ENCODE measurements around the gene MRPL52. TPM values are rescaled to one million over a fixed set of nuclear protein-coding genes. Genes with fewer than 3 reads are reported as not detected.

The MRPL52 gene
- total and polyA plus RNA-seq, 10 of the 15 experiments (the other 5 are each of a cell fraction or from before 2014, with no cell fraction given): 51.7 to 541 (median 142) TPM

DNA sequence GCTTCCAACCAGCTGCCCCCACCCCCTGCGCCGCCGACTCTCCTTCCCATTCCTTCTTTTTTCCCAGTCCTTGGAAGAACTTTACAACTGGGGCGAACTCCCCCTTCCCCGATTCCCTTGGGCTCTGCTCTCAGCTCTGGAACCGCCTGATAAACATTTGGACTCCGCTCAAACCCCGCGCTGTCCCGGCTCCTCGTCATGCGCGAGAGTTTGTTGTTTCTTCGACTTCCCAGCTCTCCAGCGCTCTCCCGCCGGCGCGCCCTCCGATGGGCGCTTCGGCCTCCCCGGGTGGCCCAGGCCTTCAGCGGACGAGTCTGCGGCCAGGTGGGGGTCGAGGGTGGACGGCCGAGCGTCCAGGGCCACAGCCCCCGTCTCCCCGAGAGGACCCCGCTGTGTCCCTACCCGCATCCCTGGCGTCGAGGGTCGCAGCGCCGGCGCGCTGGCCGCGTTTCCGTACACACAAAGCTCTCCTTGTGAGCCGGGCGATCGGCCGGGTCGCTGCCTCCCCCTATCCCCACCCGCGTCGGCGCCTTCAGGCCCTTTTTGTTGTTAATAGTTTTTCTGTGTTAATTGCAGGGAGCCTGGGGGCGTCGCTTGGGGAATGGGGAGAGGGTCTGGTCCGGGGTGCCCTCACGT lies 7.5 kb downstream of the MRPL52 start:
- no peak overlapping the region for H3K9ac ChIP-seq (ENCODE audit: control insufficient read depth, insufficient read depth, low read length)
- in situ Hi-C loops (cut with MboI): no loop called here
- H4K20me1 ChIP-seq (ENCODE audit: control insufficient read depth, insufficient read depth): no peaks in the 10 kb centered on the region
- peak overlapping the region; percentile 44 for H3K4me2 ChIP-seq (ENCODE audit: control insufficient read depth, insufficient read depth)
- no peak overlapping the region for H3K4me3 ChIP-seq
- H2AFZ ChIP-seq (ENCODE audit: control insufficient read depth, low read depth, low read length): peak overlapping the region; percentile 45
- intact Hi-C loops (cut with micrococcal nuclease; ENCODE audit: unreplicated experiment): no loop called here
- H3K27ac ChIP-seq (ENCODE audit: control insufficient read depth, insufficient read depth): no peak overlapping the region
- H3K4me1 ChIP-seq (ENCODE audit: control insufficient read depth, insufficient read depth, low read length): peaks cover 21% of the 10 kb centered on the region
- DNase-seq (ENCODE audit: low read depth, low spot score): no peak
- 63% methylated on average over 46 of the region's 57 CpGs for WGBS (ENCODE audit: insufficient coverage, insufficient replicate concordance, low lambda C conversion rate, missing lambda C conversion rate)
- H3K27me3 ChIP-seq (replicated peaks in 1 of 2; ENCODE audit: control insufficient read depth in 2 of 2, insufficient read depth in 2 of 2, low read length in 1 of 2): no peaks in the 10 kb centered on the region
- no peak for ATAC-seq
- no peak for FAIRE-seq
- ChIA-PET CTCF (interaction anchor here (2.9 to 3.7 kb wide), 2 partner anchors 14 to 17 kb away, joined by 18 to 25 read pairs; no protein-coding TSS in a partner anchor), RAD21 (ENCODE audit: unreplicated experiment) (interaction anchor here (1.2 to 2.6 kb wide), 3 partner anchors 11 to 22 kb away, joined by 3 to 10 read pairs (median 5); partner anchors contain the start of gene SLC7A7), POLR2A (interaction anchor here (0.9 to 1.2 kb wide), 2 partner anchors 14 to 723 kb away, joined by 4 to 5 read pairs; no protein-coding TSS in a partner anchor), SMC1A (ENCODE audit: uncharacterized antibody, unreplicated experiment) (interaction anchor here (1.3 to 2.4 kb wide), 2 partner anchors 18 to 43 kb away, joined by 4 to 8 read pairs; no protein-coding TSS in a partner anchor)
- BruUV-seq (replicated peaks): no TSS peak
- peaks cover 0 to 9% of the 10 kb centered on the region in 2 experiments; a peak in 2 of 4 replicates for H3K36me3 ChIP-seq (ENCODE audit: control insufficient read depth in 2 of 2, insufficient read depth in 2 of 2, low read length in 1 of 2)
- no peaks in the 10 kb centered on the region for H3K9me3 ChIP-seq (replicated peaks; ENCODE audit: control insufficient read depth, insufficient read depth, low read length)
- H3K79me2 ChIP-seq (ENCODE audit: control insufficient read depth, insufficient read depth, low read length): no peaks in the 10 kb centered on the region
- TF ChIP-seq EED (IDR thresholded peaks at IDR 0.05; ENCODE audit: low read depth) (0 out of 2 replicates have a peak, but pooled peaks have one; percentile 13), EZH2 (IDR thresholded peaks at IDR 0.05; ENCODE audit: borderline replicate concordance, control insufficient read depth, low read depth, low read length) (no peak)

DNA sequence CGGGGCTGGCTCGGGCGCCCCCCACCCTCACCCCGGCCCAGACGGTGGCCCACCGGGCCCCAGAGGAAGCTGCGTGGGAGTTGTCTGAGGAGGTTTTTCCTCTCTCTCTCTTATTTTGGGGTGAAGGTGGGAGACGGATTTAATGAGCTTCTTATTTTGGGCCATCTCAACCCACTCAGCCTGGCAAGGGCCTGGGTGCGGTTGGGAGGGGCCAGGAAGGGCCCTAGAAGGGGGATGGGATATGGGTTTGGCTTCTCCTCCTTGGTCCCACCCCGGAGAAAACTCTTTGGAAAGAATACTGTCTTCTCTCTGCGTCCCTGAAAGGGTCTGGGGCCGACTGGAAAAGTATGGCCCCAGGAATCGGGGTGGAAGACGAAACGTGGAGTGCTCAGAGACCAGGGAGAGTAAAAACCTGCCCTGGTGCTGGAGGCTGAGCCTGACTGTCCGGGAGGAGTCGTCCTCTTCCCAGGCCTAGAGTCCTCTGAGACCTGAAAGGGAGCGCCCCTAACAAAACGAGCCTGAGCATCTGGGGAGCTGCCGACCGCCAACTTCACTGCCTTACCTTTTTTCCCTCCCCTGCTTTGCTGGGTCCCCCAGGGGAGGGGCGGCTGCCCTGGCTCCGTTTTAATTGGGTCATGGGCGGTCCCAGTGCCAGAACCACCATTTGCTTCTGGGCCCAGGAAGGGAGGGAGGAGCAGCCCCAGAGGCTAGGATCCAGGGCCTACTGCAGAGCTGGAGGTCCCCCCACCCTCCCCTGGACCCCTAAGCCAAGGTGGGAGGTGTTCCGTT lies 8.3 kb downstream of the MRPL52 start:
- H2AFZ ChIP-seq (ENCODE audit: control insufficient read depth, low read depth, low read length): no peak overlapping the region
- H3K36me3 ChIP-seq (ENCODE audit: control insufficient read depth in 2 of 2, insufficient read depth in 2 of 2, low read length in 1 of 2): peaks cover 0 to 9% of the 10 kb centered on the region in 2 experiments; a peak in 2 of 4 replicates
- ChIA-PET SMC1A (ENCODE audit: uncharacterized antibody, unreplicated experiment) (interaction anchor here (0.9 to 2.4 kb wide), 5 partner anchors 7 to 268 kb away, joined by 3 to 8 read pairs (median 4); no protein-coding TSS in a partner anchor), RAD21 (ENCODE audit: unreplicated experiment) (interaction anchor here (1.2 to 2.6 kb wide), 4 partner anchors 11 to 22 kb away, joined by 3 to 10 read pairs (median 4); partner anchors contain the start of gene SLC7A7), POLR2A (interaction anchor here (0.7 to 1.2 kb wide), 3 partner anchors 15 to 723 kb away, joined by 4 to 5 read pairs (median 5); no protein-coding TSS in a partner anchor), CTCF (interaction anchor here (0.7 to 3.7 kb wide), 3 partner anchors 14 to 60 kb away, joined by 3 to 25 read pairs (median 18); no protein-coding TSS in a partner anchor)
- H4K20me1 ChIP-seq (ENCODE audit: control insufficient read depth, insufficient read depth): no peaks in the 10 kb centered on the region
- WGBS (ENCODE audit: insufficient coverage, insufficient replicate concordance, low lambda C conversion rate, missing lambda C conversion rate): 70% methylated on average over 24 of the region's 25 CpGs
- no peak overlapping the region for H3K4me3 ChIP-seq
- H3K79me2 ChIP-seq (ENCODE audit: control insufficient read depth, insufficient read depth, low read length): no peaks in the 10 kb centered on the region
- in situ Hi-C loops (cut with MboI) (no loop called here), intact Hi-C loops (cut with micrococcal nuclease; ENCODE audit: unreplicated experiment) (no loop called here)
- H3K4me2 ChIP-seq (ENCODE audit: control insufficient read depth, insufficient read depth): peak overlapping the region; percentile 64
- no TSS peak for BruUV-seq (replicated peaks)
- no peaks in the 10 kb centered on the region for H3K27me3 ChIP-seq (replicated peaks in 1 of 2; ENCODE audit: control insufficient read depth in 2 of 2, insufficient read depth in 2 of 2, low read length in 1 of 2)
- no peaks in the 10 kb centered on the region for H3K9me3 ChIP-seq (replicated peaks; ENCODE audit: control insufficient read depth, insufficient read depth, low read length)
- ATAC-seq (no peak), DNase-seq (ENCODE audit: low read depth, low spot score) (no peak), FAIRE-seq (no peak)
- no peak overlapping the region for H3K9ac ChIP-seq (ENCODE audit: control insufficient read depth, insufficient read depth, low read length)
- H3K4me1 ChIP-seq (ENCODE audit: control insufficient read depth, insufficient read depth, low read length): peaks cover 21% of the 10 kb centered on the region
- H3K27ac ChIP-seq (ENCODE audit: control insufficient read depth, insufficient read depth): no peak overlapping the region
- no peak for TF ChIP-seq ZBTB11 (CRISPR knock-in tag; IDR thresholded peaks at IDR 0.05)
- TF ChIP-seq, protein P1, sequence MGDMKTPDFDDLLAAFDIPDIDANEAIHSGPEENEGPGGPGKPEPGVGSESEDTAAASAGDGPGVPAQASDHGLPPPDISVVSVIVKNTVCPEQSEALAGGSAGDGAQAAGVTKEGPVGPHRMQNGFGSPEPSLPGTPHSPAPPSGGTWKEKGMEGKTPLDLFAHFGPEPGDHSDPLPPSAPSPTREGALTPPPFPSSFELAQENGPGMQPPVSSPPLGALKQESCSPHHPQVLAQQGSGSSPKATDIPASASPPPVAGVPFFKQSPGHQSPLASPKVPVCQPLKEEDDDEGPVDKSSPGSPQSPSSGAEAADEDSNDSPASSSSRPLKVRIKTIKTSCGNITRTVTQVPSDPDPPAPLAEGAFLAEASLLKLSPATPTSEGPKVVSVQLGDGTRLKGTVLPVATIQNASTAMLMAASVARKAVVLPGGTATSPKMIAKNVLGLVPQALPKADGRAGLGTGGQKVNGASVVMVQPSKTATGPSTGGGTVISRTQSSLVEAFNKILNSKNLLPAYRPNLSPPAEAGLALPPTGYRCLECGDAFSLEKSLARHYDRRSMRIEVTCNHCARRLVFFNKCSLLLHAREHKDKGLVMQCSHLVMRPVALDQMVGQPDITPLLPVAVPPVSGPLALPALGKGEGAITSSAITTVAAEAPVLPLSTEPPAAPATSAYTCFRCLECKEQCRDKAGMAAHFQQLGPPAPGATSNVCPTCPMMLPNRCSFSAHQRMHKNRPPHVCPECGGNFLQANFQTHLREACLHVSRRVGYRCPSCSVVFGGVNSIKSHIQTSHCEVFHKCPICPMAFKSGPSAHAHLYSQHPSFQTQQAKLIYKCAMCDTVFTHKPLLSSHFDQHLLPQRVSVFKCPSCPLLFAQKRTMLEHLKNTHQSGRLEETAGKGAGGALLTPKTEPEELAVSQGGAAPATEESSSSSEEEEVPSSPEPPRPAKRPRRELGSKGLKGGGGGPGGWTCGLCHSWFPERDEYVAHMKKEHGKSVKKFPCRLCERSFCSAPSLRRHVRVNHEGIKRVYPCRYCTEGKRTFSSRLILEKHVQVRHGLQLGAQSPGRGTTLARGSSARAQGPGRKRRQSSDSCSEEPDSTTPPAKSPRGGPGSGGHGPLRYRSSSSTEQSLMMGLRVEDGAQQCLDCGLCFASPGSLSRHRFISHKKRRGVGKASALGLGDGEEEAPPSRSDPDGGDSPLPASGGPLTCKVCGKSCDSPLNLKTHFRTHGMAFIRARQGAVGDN (IDR thresholded peaks at IDR 0.05): no peak
